Brain pericyte (primary cell): Measurements from ENCODE around the gene MAFF.
"Not testable (repeated sequence)": the region's sequence is repeated elsewhere in the genome, so short reads cannot be mapped to it uniquely, and the experiment has no call there.

Experiments used
- DNase-seq: peaks from one replicate; pipeline ENCODE4 v3.0.0-alpha.2; 2012; ENCODE audit warnings: low read depth, low spot score

MAFF gene

DNA sequence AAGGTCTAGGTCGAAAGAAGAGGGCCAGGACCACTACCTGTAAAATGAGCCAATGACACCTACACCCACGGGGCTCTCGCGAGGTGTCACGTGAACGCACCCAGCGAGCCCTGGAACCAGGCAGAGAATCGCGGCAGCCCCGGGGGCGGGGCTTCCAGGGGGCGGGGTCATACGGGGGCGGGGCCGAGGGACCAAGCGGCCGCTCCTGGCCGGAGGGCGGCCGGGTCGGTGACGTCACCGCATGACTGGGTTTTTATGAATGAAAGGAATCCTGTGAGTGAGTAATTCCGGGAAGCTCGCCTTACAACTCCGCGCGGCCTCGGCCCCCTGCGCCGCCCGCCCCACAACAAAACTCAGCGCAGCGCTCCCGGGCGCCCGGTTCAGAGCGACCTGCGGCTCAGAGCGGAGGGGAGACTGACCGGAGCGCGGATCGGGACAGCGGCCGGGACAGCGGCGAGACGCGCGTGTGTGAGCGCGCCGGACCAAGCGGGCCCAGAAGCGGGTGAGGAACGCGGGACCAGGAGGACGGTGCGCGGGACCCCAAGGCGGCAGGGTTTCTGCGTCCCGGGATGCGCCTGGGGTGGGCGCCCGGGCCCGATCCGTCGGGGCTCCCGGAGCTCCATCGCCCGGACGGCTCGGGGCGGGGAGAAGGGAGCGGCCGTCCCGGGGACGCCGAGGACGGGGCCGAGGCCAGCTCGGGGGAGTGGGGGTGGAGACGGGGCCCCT is at the start of gene MAFF:
Gene MAFF, plus strand, starts transcription at position 284 of the 726 bp plus-strand sequence. CDS start 11,860 bp downstream, outside the sequence.
- DNase-seq = peak; percentile 85

- DNase-seq = no peak
Observed at GRCh38 chr22:38153821-38154562, 47.8 kb upstream of the MAFF start.

- DNase-seq = not testable (repeated sequence)
Observed at GRCh38 chr22:38154563-38154915, 47.3 kb upstream of the MAFF start.

DNA sequence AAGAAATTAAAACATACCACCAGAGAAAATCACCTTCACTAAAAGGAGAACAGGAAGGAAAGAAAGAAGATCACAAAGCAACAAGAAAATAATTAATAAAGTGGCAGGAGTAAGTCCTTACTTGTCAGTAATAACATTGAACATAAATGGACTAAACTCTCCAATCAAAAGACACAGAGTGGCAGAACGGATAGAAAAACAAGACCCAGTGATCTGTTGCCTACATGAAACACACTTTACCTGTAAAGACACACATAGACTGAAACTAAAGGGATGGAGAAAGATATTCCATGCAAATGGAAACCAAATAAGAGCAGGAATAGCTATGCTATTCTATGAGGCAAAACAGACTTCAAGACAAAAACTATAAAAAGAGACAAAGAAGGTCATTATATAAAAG is 46.1 kb upstream of the MAFF start:
- no peak for DNase-seq

DNA sequence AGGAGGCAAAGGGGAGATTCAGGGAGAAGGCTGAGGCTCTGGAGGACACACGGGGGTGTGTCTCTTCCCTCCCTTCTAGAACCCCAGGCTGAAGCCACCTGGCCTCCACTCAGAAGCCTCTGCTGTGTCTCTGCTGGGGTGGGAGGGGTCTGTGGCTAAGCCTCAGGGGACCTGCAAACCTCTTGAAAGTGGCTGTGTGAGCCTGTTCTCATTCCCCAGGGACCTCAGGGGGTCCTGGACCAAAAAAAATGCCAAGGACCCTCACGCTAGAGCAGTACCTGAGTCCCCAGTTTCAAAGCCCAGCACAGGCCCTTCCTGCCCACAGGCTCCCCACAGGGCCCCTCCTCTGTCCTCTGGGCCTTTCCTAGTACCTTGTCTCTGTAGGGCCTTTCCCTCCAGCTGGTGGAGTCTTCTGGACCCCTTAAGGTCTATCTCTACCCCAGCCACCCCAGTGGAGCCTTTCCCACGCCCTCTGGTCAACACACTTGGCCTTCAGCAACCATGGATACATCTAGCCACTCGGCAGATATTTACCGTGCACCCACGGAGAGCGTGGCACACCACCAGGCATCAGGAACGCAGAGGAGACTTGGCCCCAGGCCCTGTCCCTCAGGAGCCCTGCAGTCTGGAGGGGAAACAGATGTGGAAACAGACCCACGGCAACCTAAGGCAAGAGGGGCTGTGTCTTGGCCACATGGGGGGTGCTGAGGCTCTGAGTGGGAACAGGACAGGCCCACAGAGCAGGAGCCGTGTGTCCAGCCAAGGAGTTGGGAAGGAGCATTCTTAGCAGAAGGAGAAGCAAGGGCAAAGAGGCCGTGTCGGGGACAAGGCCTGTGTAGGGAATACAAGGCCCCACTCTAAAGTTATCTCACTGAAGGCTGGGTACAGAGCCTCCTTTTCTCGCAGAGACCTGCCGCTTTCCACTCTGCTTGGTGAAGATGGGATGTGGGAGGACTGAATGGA is 38.6 kb upstream of the MAFF start:
- DNase-seq = no peak

DNA sequence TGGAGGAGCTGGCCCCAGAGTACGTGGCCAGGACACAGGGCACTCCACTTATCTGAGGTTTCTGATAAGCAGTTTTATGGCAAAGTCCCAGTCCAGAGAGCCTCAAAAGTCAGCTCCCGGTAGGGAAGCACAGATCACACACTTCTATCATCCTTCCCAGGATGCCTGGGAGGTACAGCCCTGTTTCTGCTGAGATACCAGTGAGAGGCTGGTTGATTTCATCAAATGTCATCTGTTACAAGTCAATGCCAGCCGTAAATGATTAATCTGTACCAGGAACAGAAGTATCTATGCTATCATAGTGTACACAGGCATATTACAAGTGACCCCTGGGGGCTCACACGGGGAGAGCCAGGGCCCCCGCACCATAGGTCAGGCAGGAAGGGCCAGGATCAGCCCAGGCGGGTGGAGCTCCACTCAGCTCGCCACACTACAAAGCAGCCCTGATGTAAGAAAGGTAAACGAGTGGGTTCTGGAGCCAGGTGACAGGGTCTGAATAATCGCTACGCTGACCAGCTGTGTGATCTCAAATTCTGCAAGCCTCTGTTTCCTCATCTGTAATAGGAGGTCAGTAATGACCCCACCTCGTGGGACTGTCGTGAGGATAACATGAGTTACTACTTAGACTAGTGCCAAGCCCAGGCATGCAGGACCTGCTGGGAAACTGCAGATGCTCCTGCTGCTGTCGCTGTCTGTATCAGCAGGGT is 37.8 kb upstream of the MAFF start:
- no peak for DNase-seq

DNA sequence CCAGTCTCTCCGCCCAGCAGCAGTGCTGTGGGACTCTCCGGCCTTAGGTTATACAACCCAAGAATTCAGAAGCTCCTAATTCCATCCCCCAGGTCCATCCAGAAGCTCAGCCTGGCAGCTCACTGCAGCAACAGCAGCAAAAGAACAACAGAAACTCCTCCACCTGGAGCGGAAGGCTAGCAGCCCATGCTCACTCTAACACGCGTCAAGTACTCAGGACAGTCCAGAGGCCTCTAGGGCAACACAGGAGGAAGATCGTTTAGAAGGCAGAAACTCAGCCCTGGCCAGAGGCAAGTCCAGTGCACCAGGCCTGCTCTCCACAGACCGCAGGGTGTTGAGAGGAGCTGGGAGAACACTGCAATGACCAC is 37.3 kb upstream of the MAFF start:
- DNase-seq = no peak

DNA sequence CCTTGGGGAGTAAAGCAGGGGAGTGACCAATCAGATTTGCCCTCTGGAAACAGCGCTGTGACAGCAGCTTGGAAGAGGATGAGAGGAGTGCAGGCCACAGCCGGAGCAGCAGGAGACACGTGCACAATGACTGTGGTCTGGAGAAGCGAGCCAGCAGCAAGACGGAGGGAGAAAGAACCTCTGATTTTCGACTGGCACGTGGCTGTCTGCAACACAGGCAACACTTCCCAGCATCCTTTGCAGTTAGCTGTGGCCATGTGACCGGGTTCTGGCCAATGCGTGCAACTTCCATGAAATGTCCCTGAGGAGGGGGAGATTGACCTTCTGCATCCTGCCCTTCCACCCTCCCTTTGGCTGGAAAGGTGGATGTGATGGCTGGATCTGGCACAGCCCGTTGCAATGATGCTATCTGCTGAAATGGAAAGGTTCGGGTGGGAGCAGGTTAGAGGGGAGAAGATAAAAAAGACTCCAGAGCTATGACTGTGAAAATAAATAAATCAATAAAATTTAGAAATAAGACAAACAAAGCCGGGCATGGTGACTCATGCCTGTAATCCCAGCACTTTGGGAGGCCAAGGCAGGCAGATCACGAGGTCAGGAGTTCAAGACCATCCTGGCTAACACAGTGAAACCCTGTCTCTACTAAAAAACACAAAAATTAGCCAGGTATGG is 35.7 kb upstream of the MAFF start:
- DNase-seq = no peak

DNA sequence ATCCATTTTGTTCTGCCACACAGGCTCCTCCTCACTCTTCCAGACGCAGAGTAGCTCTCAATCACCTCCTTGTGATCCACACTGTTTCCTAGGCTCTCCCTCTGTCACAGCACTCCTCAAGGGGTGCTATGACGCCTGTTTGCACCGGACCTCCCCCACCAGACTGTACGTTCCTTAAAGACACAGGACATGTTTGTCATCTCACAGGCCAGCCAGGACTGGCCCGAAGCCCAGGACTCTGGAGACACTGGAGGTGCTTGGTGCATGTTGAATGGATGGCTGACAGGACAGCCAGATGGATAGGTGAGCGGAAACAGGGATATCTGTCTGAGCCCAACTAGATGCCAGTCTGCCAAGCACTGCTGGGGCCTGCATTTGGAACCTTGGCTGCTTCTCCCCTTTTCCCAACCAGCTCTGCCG is 33.8 kb upstream of the MAFF start:
- DNase-seq = no peak

GRCh38 chr22:38169116-38169515 is 32.7 kb upstream of the MAFF start:
- DNase-seq = no peak

- DNase-seq = no peak
Observed at GRCh38 chr22:38170469-38170868, 31.3 kb upstream of the MAFF start.

DNA sequence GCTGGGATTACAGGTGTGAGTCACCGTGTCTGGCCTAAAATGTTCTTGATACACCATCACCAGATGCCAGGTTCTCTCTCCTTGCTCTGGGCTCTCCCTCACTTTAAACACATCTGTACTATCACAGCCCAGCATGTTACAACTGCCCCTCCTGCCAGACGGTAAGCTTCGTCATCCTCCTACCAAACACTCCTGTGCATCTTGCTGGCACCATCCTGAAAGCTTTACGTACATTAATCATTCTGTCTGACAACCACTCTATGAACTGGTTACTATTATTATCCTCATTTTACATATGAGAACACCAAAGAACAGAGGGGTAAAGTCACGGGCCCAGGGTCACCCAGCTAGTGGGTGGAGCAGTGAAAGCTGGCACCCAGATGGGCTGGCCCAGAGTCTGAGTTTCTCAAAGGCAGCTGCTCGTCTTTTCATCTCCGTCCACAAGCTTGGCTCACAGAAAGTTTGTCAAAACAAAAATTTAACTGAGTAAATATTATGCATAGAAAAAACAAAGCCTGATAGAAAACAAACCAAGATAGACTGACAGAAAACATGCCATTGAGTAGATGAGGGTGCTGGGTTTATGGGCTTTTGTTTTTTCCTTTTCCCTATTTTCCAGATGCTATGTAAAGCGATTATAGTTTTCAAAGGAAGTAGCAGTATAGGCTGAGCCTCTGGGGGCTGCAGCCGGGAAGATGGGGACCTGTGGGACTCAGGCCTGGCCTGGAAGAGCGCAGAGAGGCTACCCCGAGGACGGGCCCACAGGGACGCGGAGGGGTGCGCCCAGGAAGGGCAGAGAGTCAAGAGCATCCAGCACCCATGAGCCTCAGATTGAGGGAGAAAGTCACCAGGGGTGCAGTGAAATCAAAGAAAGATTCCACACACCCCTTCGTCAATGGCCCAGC is 29.6 kb upstream of the MAFF start:
- DNase-seq = no peak

- DNase-seq = no peak
Observed at GRCh38 chr22:38172832-38173640, 28.8 kb upstream of the MAFF start.

- no peak for DNase-seq
Observed at GRCh38 chr22:38173641-38173906, 28.2 kb upstream of the MAFF start.

- DNase-seq = no peak
Observed at GRCh38 chr22:38174626-38175025, 27.2 kb upstream of the MAFF start.

DNA sequence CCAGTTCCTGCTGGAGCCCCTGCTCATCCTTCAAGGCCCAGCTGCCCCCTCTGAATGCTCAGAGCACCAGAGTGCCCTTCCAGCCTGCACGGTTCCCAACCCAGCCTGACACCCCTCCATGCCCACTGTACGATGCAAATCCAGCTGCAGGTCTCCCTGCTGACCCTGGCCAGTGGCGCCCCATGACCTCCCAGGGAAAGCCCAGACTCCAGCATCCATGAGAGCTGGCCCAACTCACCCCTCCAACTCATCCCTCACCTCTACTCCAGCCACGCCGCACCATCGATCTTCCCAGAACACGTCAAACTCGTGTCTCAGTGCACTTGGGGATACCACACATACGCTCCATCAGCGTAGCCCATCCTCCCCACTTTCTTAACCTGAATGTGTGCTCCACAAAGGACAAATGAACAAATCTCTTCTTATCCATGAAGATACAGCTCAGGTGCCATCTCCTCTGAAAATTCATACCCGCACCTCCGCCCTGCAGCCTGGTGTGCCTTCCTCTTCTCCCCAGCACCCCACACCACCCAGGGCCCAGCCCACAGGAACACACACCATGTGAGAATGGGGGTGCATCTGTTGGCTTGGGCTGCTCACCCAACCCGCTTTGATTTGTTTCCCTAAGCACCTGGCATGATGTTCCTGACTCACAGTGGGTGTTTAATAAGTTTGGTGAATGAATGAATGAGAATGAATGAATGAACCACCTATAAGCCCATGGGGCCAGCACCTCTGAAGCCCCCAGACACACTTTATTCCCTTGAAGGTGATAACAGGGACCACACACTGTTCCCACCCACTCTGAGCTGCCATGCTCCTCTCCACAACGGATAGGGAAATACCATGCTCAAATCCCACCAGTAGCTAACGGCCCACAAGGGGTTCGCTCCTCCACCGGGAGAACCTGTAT is 26.3 kb upstream of the MAFF start:
- no peak for DNase-seq

- DNase-seq = no peak
Observed at GRCh38 chr22:38176170-38176741, 25.5 kb upstream of the MAFF start.

- DNase-seq = no peak
Observed at GRCh38 chr22:38177044-38177443, 24.8 kb upstream of the MAFF start.
